Smooth muscle cell (in vitro differentiated cells): Measurements from ENCODE around the gene ZNF195. TPM values are rescaled to one million over a fixed set of nuclear protein-coding genes. Genes with fewer than 3 reads are reported as not detected.
"Not testable (repeated sequence)": the region's sequence is repeated elsewhere in the genome, so short reads cannot be mapped to it uniquely, and the experiment has no call there.

Experiments used
- DNase-seq: peaks from one replicate; lab custom pipeline; 2025; ENCODE audit not compliant: unreplicated experiment; lab: John Stamatoyannopoulos, UW
- H2AFZ ChIP-seq: fragments of 200-600 bp; sonication (generic); 2 replicates; pipeline ENCODE4 v1.6.0; 2016; ENCODE audit warnings: antibody characterized with exemption, low read depth, mild to moderate bottlenecking
- H3F3A ChIP-seq: fragments of 200-600 bp; sonication (generic); 2 replicates; pipeline ENCODE4 v1.6.0; 2017; ENCODE audit warnings: antibody characterized with exemption, low read depth
- H3K27ac ChIP-seq: fragments of 200-600 bp; sonication (generic); 2 replicates; pipeline ENCODE4 v1.5.1; 2016; ENCODE audit warnings: low read depth, mild to moderate bottlenecking
- H3K27me3 ChIP-seq: fragments of 200-600 bp; sonication (generic); 2 replicates; pipeline ENCODE4 v1.6.1; 2016; ENCODE audit warnings: low read depth, mild to moderate bottlenecking
- H3K36me3 ChIP-seq: fragments of 200-600 bp; sonication (generic); 2 replicates; pipeline ENCODE4 v1.5.1; 2016; ENCODE audit warnings: low read depth
- H3K4me1 ChIP-seq: fragments of 200-600 bp; sonication (generic); 2 replicates; pipeline ENCODE4 v1.5.1; 2016; ENCODE audit warnings: low read depth
- H3K4me2 ChIP-seq: fragments of 200-600 bp; sonication (generic); 2 replicates; pipeline ENCODE4 v1.6.0; 2016; ENCODE audit warnings: mild to moderate bottlenecking
- H3K4me3 ChIP-seq: fragments of 200-600 bp; sonication (generic); 2 replicates; pipeline ENCODE4 v1.5.1; 2016; ENCODE audit warnings: mild to moderate bottlenecking
- H3K79me2 ChIP-seq: fragments of 200-600 bp; sonication (generic); 2 replicates; pipeline ENCODE4 v1.6.0; 2016; ENCODE audit warnings: low read depth, mild to moderate bottlenecking
- H3K9ac ChIP-seq: fragments of 200-600 bp; sonication (generic); 2 replicates; pipeline ENCODE4 v1.6.0; 2016; ENCODE audit warnings: low read depth
- H3K9me3 ChIP-seq: fragments of 200-600 bp; sonication (generic); replicated peaks from 2 replicates; pipeline ENCODE4 v1.5.1; 2016; ENCODE audit warnings: low read depth
- H4K20me1 ChIP-seq: fragments of 200-600 bp; sonication (generic); 2 replicates; pipeline ENCODE4 v1.6.0; 2016; ENCODE audit warnings: low read depth
- WGBS: methylation state at CpG from one replicate; pipeline ENCODE4 v1.1.7; 2016; ENCODE audit warnings: low lambda C conversion rate; 5-methylcytosine and 5-hydroxymethylcytosine counted together
- polyA plus RNA-seq: library from polyadenylated mRNA; unstranded; fragments of >200 nt; fragmentation: Nextera tagmentation; extraction: Ambion mirVana; gene quantifications from 2 replicates; pipeline ENCODE4 v1.2.1, GENCODE V29; 2016
- small RNA-seq: library from RNA; depleted of rRNA; stranded (forward); fragments of <200 nt; gene quantifications from one replicate; pipeline ENCODE3, GENCODE V24; 2014
- total RNA-seq: library from RNA; depleted of rRNA; stranded (reverse); fragments of >200 nt; gene quantifications from 2 replicates; pipeline ENCODE4 v1.2.3, GENCODE V29; 2014

ZNF195 gene
- total and polyA plus RNA-seq, 2 experiments from 2014 or later, result 12.0 to 22.0 TPM

DNA sequence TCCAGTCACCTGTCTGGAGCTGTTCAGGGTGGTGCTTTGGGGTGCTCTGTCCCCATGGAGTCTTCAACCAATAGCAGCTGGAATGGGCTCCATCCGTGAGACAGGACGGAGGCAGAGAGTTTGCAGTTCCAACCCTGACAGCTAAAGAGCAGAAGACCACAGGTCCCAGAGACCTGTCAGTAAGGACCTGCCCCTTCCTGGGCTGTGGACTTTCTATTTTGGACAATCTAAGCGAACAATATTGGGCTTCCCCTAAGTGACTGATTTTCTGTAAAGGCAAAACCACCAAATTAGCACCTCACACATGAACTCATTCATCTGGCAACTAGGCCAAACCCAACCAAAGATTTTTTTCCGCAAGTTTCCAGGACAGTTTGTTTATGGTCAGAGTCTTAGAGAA, 50.4 kb downstream of the ZNF195 start:
- H3K4me2 ChIP-seq, H3F3A ChIP-seq, H3K4me3 ChIP-seq, H2AFZ ChIP-seq, H3K79me2 ChIP-seq, DNase-seq, H3K4me1 ChIP-seq, H4K20me1 ChIP-seq, H3K27me3 ChIP-seq, H3K36me3 ChIP-seq, H3K9ac ChIP-seq, H3K9me3 ChIP-seq, H3K27ac ChIP-seq: not testable (repeated sequence)
- no CpG with 5 or more reads among the region's 4 CpGs for WGBS

DNA sequence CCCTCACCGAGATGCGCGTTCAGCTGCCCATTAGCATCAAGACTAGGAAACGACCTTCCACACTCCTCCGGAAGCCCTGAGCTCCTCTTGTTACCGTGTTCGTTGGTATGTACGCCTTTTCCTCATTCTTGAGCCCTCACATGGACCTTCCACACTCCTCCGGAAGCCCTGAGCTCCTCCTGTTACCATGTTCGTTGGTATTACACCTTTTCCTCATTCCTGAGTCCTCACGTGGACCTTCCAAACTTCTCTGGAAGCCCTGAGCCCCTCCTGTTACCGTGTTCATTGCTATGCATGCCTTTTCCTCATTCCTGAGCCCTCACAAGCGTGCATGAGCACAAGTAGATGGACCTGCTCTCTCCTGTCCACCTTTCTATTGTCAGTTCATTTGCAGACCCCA, 52.5 kb downstream of the ZNF195 start:
- H3K9ac ChIP-seq, H4K20me1 ChIP-seq: not testable (repeated sequence)
- WGBS, result no CpG with 5 or more reads among the region's 13 CpGs

GRCh38 chr11:3324724-3325123, 54.2 kb downstream of the ZNF195 start:
- not testable (repeated sequence) for H3K79me2 ChIP-seq, H3K9me3 ChIP-seq, H2AFZ ChIP-seq, H3K4me1 ChIP-seq, DNase-seq, H3K27me3 ChIP-seq, H3K36me3 ChIP-seq, H3K9ac ChIP-seq, H3F3A ChIP-seq, H3K27ac ChIP-seq, H3K4me2 ChIP-seq, H4K20me1 ChIP-seq, H3K4me3 ChIP-seq
- WGBS, result 63% methylated on average over 1 of the region's 3 CpGs

More for the DNA sequence above, 52.5 kb downstream of the ZNF195 start:
- DNase-seq, H3K4me3 ChIP-seq, H3K9me3 ChIP-seq, H2AFZ ChIP-seq, H3K36me3 ChIP-seq, H3K4me2 ChIP-seq, H3K27ac ChIP-seq, H3F3A ChIP-seq, H3K4me1 ChIP-seq, H3K79me2 ChIP-seq, H3K27me3 ChIP-seq: not testable (repeated sequence)

Small RNAs within 50 kb of the gene (small RNA-seq; reads per million reads assigned to genes)
- gene AC123788.2, result not detected

Other genes starting within 250 kb of the ZNF195 start
- 24.2 and 27.3 TPM in 2 replicates for gene OSBPL5, start 213.8 kb downstream of the ZNF195 start, total RNA-seq
- 43.4 and 46.0 TPM in 2 replicates for gene OSBPL5, start 213.8 kb downstream of the ZNF195 start, polyA plus RNA-seq
- not detected in 2 replicates for gene MRGPRG, start 160.3 kb downstream of the ZNF195 start, total RNA-seq
- not detected in 2 replicates for gene MRGPRG, start 160.3 kb downstream of the ZNF195 start, polyA plus RNA-seq
- not detected in 2 replicates for gene MRGPRE, start 146.7 kb downstream of the ZNF195 start, total RNA-seq
- not detected in 2 replicates for gene MRGPRE, start 146.7 kb downstream of the ZNF195 start, polyA plus RNA-seq